GM21390 (cell line): ENCODE results near the gene HAPLN2.

Experiments used
- ATAC-seq: cut with Tn5 transposase; IDR thresholded peaks from one replicate; pipeline ENCODE4 v1.9.1; 2021; ENCODE audit not compliant: unreplicated experiment

Gene HAPLN2

GRCh38 chr1:156643778-156644092 lies 24.5 kb downstream of the HAPLN2 start:
- ATAC-seq: no peak

- no peak for ATAC-seq
Observed at GRCh38 chr1:156644146-156644545, 24.9 kb downstream of the HAPLN2 start.

GRCh38 chr1:156644640-156645039 lies 25.4 kb downstream of the HAPLN2 start:
- no peak for ATAC-seq

GRCh38 chr1:156645056-156645455 lies 25.8 kb downstream of the HAPLN2 start:
- ATAC-seq: no peak

- no peak for ATAC-seq
Observed at GRCh38 chr1:156645666-156646065, 26.5 kb downstream of the HAPLN2 start.

- no peak for ATAC-seq
Observed at GRCh38 chr1:156646738-156647211, 27.6 kb downstream of the HAPLN2 start.

GRCh38 chr1:156647351-156647750 lies 28.1 kb downstream of the HAPLN2 start:
- no peak for ATAC-seq

- no peak for ATAC-seq
Observed at GRCh38 chr1:156648496-156648895, 29.3 kb downstream of the HAPLN2 start.

- ATAC-seq: no peak
Observed at GRCh38 chr1:156648951-156649350, 29.7 kb downstream of the HAPLN2 start.

- no peak for ATAC-seq
Observed at GRCh38 chr1:156652131-156652991, 33.1 kb downstream of the HAPLN2 start.

GRCh38 chr1:156652992-156653355 lies 33.8 kb downstream of the HAPLN2 start:
- ATAC-seq: no peak

- no peak for ATAC-seq
Observed at GRCh38 chr1:156654700-156655099, 35.5 kb downstream of the HAPLN2 start.

- no peak for ATAC-seq
Observed at GRCh38 chr1:156655151-156655903, 36.1 kb downstream of the HAPLN2 start.

GRCh38 chr1:156655904-156656516 lies 36.8 kb downstream of the HAPLN2 start:
- no peak for ATAC-seq

- ATAC-seq: no peak
Observed at GRCh38 chr1:156656806-156657740, 37.9 kb downstream of the HAPLN2 start.

GRCh38 chr1:156657741-156658319 lies 38.6 kb downstream of the HAPLN2 start:
- ATAC-seq: no peak

GRCh38 chr1:156658496-156658895 lies 39.3 kb downstream of the HAPLN2 start:
- no peak for ATAC-seq

- ATAC-seq: no peak
Observed at GRCh38 chr1:156658945-156659574, 39.8 kb downstream of the HAPLN2 start.

GRCh38 chr1:156659661-156659987 lies 40.4 kb downstream of the HAPLN2 start:
- no peak for ATAC-seq
